GM12875 (cell line): ENCODE results near the gene ITGA8.
"Not testable (repeated sequence)": the region's sequence is repeated elsewhere in the genome, so short reads cannot be mapped to it uniquely, and the experiment has no call there.

Source experiments
- H3K4me3 ChIP-seq: one replicate; pipeline ENCODE4 v1.5.1; 2011; ENCODE audit warnings: low read depth, low read length, control low read depth
- CTCF ChIP-seq: IDR thresholded peaks from 2 replicates; pipeline ENCODE4 v1.5.1; 2011; ENCODE audit warnings: low read depth, mild to moderate bottlenecking, control low read depth, inconsistent platforms, low read length, moderate library complexity, borderline replicate concordance; ENCODE audit not compliant: insufficient read depth

ITGA8 gene

GRCh38 chr10:15545884-15546283 lies 173.8 kb downstream of the ITGA8 start:
- TF ChIP-seq CTCF = no peak
- H3K4me3 ChIP-seq = no peak overlapping the region

GRCh38 chr10:15545266-15545665 lies 174.5 kb downstream of the ITGA8 start:
- H3K4me3 ChIP-seq = no peak overlapping the region
- TF ChIP-seq CTCF = no peak

GRCh38 chr10:15543994-15544393 lies 175.7 kb downstream of the ITGA8 start:
- H3K4me3 ChIP-seq = no peak overlapping the region
- no peak for TF ChIP-seq CTCF

- no peak overlapping the region for H3K4me3 ChIP-seq
- no peak for TF ChIP-seq CTCF
These were observed 176.9 kb downstream of the ITGA8 start for GRCh38 chr10:15542817-15543216.

- no peak overlapping the region for H3K4me3 ChIP-seq
- TF ChIP-seq CTCF = no peak
These were observed 178.3 kb downstream of the ITGA8 start for GRCh38 chr10:15541376-15541775.

GRCh38 chr10:15540727-15541126 lies 179.0 kb downstream of the ITGA8 start:
- TF ChIP-seq CTCF = no peak
- H3K4me3 ChIP-seq = no peak overlapping the region

- H3K4me3 ChIP-seq = no peak overlapping the region
- no peak for TF ChIP-seq CTCF
These were observed 180.5 kb downstream of the ITGA8 start for GRCh38 chr10:15539262-15539661.

- not testable (repeated sequence) for H3K4me3 ChIP-seq
These were observed 184.7 kb downstream of the ITGA8 start for GRCh38 chr10:15534928-15535538.
